ENCODE measurements around the gene XIST.

- TF ChIP-seq CTCF (IDR thresholded peaks at IDR 0.05) (no peak), EZH2 (IDR thresholded peaks at IDR 0.05; ENCODE audit: borderline replicate concordance, insufficient read depth, low read depth, low read length, poor library complexity, severe bottlenecking) (no peak)
These were observed 20.2 kb downstream of the XIST start for GRCh38 chrX:73832319-73832718.

Measured in B cell (primary cell).